ENCODE results near the gene PTHLH. TPM values are rescaled to one million over a fixed set of nuclear protein-coding genes. Genes with fewer than 3 reads are reported as not detected.

PTHLH gene
- total RNA-seq, 1 donor from 2014 or later: 7.9 TPM

DNA sequence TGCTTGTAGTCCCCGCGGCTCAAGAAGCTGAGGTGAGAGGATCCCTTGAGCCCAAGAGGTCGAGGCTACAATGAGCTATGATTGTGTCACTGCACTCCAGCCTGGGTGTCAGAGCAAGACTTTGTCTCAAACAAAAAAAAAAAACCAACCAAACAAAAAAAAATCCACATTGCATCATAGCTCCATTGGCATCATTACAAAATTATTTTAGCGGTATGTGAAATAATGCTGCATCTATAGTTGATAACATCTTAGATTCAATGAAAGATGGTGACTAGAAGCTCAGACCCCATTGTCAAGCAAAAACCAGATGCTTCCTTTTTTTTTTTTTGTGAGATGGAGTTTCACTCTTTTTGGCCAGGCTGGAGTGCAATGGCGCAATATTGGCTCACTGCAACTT, 14.8 kb upstream of the PTHLH start:
- H3K9me3 ChIP-seq: no peaks in the 10 kb centered on the region
- peaks cover 5% of the 10 kb centered on the region for H3K4me1 ChIP-seq
- intact Hi-C loops (cut with DNase I): no loop called here
- no peaks in the 10 kb centered on the region for H3K36me3 ChIP-seq
- H3K27ac ChIP-seq: no peak overlapping the region
- H3K27me3 ChIP-seq: no peaks in the 10 kb centered on the region
- no peak overlapping the region for H3K4me3 ChIP-seq
- TF ChIP-seq POLR2A (IDR thresholded peaks at IDR 0.05) (no peak), POLR2AphosphoS5 (IDR thresholded peaks at IDR 0.05; ENCODE audit: insufficient read depth in 1 of 2, low read depth in 1 of 2) (no peak)
- TF ChIP-seq, protein P1, sequence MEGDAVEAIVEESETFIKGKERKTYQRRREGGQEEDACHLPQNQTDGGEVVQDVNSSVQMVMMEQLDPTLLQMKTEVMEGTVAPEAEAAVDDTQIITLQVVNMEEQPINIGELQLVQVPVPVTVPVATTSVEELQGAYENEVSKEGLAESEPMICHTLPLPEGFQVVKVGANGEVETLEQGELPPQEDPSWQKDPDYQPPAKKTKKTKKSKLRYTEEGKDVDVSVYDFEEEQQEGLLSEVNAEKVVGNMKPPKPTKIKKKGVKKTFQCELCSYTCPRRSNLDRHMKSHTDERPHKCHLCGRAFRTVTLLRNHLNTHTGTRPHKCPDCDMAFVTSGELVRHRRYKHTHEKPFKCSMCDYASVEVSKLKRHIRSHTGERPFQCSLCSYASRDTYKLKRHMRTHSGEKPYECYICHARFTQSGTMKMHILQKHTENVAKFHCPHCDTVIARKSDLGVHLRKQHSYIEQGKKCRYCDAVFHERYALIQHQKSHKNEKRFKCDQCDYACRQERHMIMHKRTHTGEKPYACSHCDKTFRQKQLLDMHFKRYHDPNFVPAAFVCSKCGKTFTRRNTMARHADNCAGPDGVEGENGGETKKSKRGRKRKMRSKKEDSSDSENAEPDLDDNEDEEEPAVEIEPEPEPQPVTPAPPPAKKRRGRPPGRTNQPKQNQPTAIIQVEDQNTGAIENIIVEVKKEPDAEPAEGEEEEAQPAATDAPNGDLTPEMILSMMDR (IDR thresholded peaks at IDR 0.05): no peak
- no peak for DNase-seq (ENCODE audit: extremely low spot score in 2 of 2)

DNA sequence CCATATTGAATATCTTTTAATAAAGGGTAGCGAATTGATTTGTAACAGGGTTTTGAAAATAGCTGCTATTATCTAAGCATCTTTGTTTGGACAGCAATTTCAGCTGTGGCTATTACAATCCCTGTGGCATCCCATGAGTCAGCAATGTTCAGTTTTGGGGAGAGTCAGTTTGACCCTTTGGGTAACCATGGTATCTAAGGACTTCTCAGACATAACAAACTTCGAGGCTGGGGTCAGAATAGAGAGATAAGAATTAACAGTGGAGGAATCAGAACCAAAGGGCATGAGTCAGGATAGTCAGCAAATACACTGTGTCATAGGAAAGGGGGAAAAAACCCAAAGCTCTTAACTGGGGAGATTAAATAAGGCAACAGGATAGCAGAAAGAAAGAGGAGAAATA, 11.7 kb upstream of the PTHLH start:
- Histone ChIP-seq H3K9me3 (no peaks in the 10 kb centered on the region), H3K27ac (no peak overlapping the region), H3K4me3 (no peak overlapping the region), H3K27me3 (no peaks in the 10 kb centered on the region), H3K36me3 (no peaks in the 10 kb centered on the region), H3K4me1 (peaks cover 5% of the 10 kb centered on the region)
- TF ChIP-seq POLR2A (IDR thresholded peaks at IDR 0.05): no peak
- TF ChIP-seq, protein P1 (IDR thresholded peaks at IDR 0.05): no peak
- no peak for TF ChIP-seq POLR2AphosphoS5 (IDR thresholded peaks at IDR 0.05; ENCODE audit: insufficient read depth in 1 of 2, low read depth in 1 of 2)
- DNase-seq (ENCODE audit: extremely low spot score in 2 of 2): no peak
- intact Hi-C loops (cut with DNase I): no loop called here

- Histone ChIP-seq H3K36me3 (no peaks in the 10 kb centered on the region), H3K27ac (no peak overlapping the region), H3K9me3 (no peaks in the 10 kb centered on the region), H3K27me3 (no peaks in the 10 kb centered on the region), H3K4me1 (no peaks in the 10 kb centered on the region), H3K4me3 (no peak overlapping the region)
- intact Hi-C loops (cut with DNase I): no loop called here
- DNase-seq (ENCODE audit: extremely low spot score in 2 of 2): no peak
- TF ChIP-seq POLR2AphosphoS5 (IDR thresholded peaks at IDR 0.05; ENCODE audit: insufficient read depth in 1 of 2, low read depth in 1 of 2): no peak
- TF ChIP-seq, protein P1 (IDR thresholded peaks at IDR 0.05): no peak
- TF ChIP-seq POLR2A (IDR thresholded peaks at IDR 0.05): no peak
Observed at GRCh38 chr12:27982951-27983350, 10.4 kb upstream of the PTHLH start.

- DNase-seq (ENCODE audit: extremely low spot score in 2 of 2): no peak
- no peaks in the 10 kb centered on the region for H3K9me3 ChIP-seq
- no peaks in the 10 kb centered on the region for H3K27me3 ChIP-seq
- intact Hi-C loops (cut with DNase I): no loop called here
- TF ChIP-seq POLR2A (IDR thresholded peaks at IDR 0.05) (no peak), POLR2AphosphoS5 (IDR thresholded peaks at IDR 0.05; ENCODE audit: insufficient read depth in 1 of 2, low read depth in 1 of 2) (no peak)
- TF ChIP-seq, protein P1 (IDR thresholded peaks at IDR 0.05): no peak
- H3K36me3 ChIP-seq: no peaks in the 10 kb centered on the region
- no peaks in the 10 kb centered on the region for H3K4me1 ChIP-seq
- no peak overlapping the region for H3K27ac ChIP-seq
- H3K4me3 ChIP-seq: no peak overlapping the region
Observed at GRCh38 chr12:27982385-27982784, 9.9 kb upstream of the PTHLH start.

- DNase-seq (ENCODE audit: extremely low spot score in 2 of 2): no peak
- Histone ChIP-seq H3K4me3 (no peak overlapping the region), H3K36me3 (no peaks in the 10 kb centered on the region), H3K9me3 (no peaks in the 10 kb centered on the region), H3K27me3 (no peaks in the 10 kb centered on the region), H3K27ac (no peak overlapping the region), H3K4me1 (no peaks in the 10 kb centered on the region)
- no peak for TF ChIP-seq POLR2A (IDR thresholded peaks at IDR 0.05)
- TF ChIP-seq POLR2AphosphoS5 (IDR thresholded peaks at IDR 0.05; ENCODE audit: insufficient read depth in 1 of 2, low read depth in 1 of 2): no peak
- TF ChIP-seq, protein P1 (IDR thresholded peaks at IDR 0.05): no peak
- intact Hi-C loops (cut with DNase I): no loop called here
Observed at GRCh38 chr12:27981874-27982273, 9.3 kb upstream of the PTHLH start.
